Measurements from ENCODE around the gene LRRC4.

Gene LRRC4

GRCh38 chr7:127981965-127982364 is 49.3 kb downstream of the LRRC4 start:
- Histone ChIP-seq H3K27me3 (ENCODE audit: low read depth) (no peaks in the 10 kb centered on the region), H3K4me3 (no peak overlapping the region), H3K9me3 (no peaks in the 10 kb centered on the region), H3K36me3 (replicated peaks) (no peaks in the 10 kb centered on the region), H3K4me1 (no peaks in the 10 kb centered on the region)
- in situ Hi-C loops (cut with MboI; ENCODE audit: low sequenced_read_pairs), result no loop called here
- no peak for DNase-seq (ENCODE audit: low spot score in 2 of 2)

- in situ Hi-C loops (cut with MboI; ENCODE audit: low sequenced_read_pairs), result no loop called here
- peaks cover under 1% of the 10 kb centered on the region; the same call in 1 of the 2 replicates for H3K4me1 ChIP-seq
- H3K4me3 ChIP-seq, result no peak overlapping the region
- no peaks in the 10 kb centered on the region for H3K27me3 ChIP-seq (ENCODE audit: low read depth)
- no peak for DNase-seq (ENCODE audit: low spot score in 2 of 2)
- H3K36me3 ChIP-seq (replicated peaks), result no peaks in the 10 kb centered on the region
- H3K9me3 ChIP-seq, result no peaks in the 10 kb centered on the region
Observed at GRCh38 chr7:127980901-127981300, 50.3 kb downstream of the LRRC4 start.

GRCh38 chr7:127979728-127980126 is 51.5 kb downstream of the LRRC4 start:
- H3K9me3 ChIP-seq, result no peaks in the 10 kb centered on the region
- no peaks in the 10 kb centered on the region for H3K27me3 ChIP-seq (ENCODE audit: low read depth)
- DNase-seq (ENCODE audit: low spot score in 2 of 2), result no peak
- in situ Hi-C loops (cut with MboI; ENCODE audit: low sequenced_read_pairs), result no loop called here
- no peaks in the 10 kb centered on the region for H3K36me3 ChIP-seq (replicated peaks)
- no peak overlapping the region for H3K4me3 ChIP-seq
- peaks cover 5% of the 10 kb centered on the region; the same call in 1 of the 2 replicates for H3K4me1 ChIP-seq

- DNase-seq (ENCODE audit: low spot score in 2 of 2), result no peak
- Histone ChIP-seq H3K4me3 (no peak overlapping the region), H3K4me1 (peaks cover 5% of the 10 kb centered on the region; the same call in 1 of the 2 replicates), H3K36me3 (replicated peaks) (no peaks in the 10 kb centered on the region), H3K9me3 (no peaks in the 10 kb centered on the region), H3K27me3 (ENCODE audit: low read depth) (no peaks in the 10 kb centered on the region)
- in situ Hi-C loops (cut with MboI; ENCODE audit: low sequenced_read_pairs), result no loop called here
Observed at GRCh38 chr7:127979113-127979727, 52.0 kb downstream of the LRRC4 start.

GRCh38 chr7:127978421-127978820 is 52.8 kb downstream of the LRRC4 start:
- no peak overlapping the region for H3K4me3 ChIP-seq
- no peaks in the 10 kb centered on the region for H3K9me3 ChIP-seq
- in situ Hi-C loops (cut with MboI; ENCODE audit: low sequenced_read_pairs), result no loop called here
- DNase-seq (ENCODE audit: low spot score in 2 of 2), result no peak
- no peaks in the 10 kb centered on the region for H3K27me3 ChIP-seq (ENCODE audit: low read depth)
- H3K4me1 ChIP-seq, result peaks cover 5% of the 10 kb centered on the region; the same call in 1 of the 2 replicates
- no peaks in the 10 kb centered on the region for H3K36me3 ChIP-seq (replicated peaks)

Measured in HAP-1 (cell line).